Cerebellar nuclear complex (tissue), 1 donor: ENCODE data around the gene FAM120A.

Experiments
- DNase-seq, 2 experiments: peaks; one replicate each; lab custom pipeline; 2025; lab: John Stamatoyannopoulos, UW

Gene FAM120A

DNA sequence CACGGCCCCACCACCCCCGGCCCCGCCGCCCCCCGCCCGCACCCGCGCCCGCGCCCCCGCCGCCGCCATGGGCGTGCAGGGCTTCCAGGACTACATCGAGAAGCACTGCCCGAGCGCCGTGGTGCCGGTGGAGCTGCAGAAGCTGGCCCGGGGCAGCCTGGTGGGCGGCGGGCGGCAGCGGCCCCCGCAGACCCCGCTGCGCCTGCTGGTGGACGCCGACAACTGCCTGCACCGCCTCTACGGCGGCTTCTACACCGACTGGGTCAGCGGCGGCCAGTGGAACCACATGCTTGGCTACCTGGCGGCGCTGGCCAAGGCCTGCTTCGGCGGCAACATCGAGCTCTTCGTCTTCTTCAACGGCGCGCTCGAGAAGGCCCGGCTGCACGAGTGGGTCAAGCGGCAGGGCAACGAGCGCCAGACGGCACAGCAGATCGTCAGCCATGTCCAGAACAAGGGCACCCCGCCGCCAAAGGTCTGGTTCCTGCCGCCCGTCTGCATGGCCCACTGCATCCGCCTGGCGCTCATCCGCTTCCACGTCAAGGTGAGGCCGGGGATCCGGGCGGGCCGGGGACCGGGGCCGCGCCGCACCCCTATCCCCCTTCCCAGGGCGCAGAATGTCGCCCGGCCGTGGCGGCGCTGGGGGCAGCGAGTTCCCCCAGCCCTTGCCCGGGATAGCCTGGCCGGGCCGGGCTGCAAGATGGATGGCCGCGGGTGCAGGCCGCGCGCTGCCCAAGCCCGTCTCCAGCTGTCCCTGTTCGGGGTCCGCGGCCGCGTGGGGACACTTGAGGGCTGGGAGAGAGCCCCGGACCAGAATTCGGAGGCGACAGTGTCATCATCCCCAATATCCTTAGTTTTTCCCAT is 594 bp downstream of the FAM120A start:
- no peak for DNase-seq

GRCh38 chr9:93452710-93453046 is 1.2 kb downstream of the FAM120A start:
- no peak for DNase-seq

GRCh38 chr9:93453047-93453914 is 1.8 kb downstream of the FAM120A start, which contains the start of gene FAM120AOS:
TSS of gene FAM120AOS (minus strand) at chr9:93453581. CDS start at chr9:93452709, 872 bp downstream.
- peak; percentile 82 to 85 for DNase-seq

DNA sequence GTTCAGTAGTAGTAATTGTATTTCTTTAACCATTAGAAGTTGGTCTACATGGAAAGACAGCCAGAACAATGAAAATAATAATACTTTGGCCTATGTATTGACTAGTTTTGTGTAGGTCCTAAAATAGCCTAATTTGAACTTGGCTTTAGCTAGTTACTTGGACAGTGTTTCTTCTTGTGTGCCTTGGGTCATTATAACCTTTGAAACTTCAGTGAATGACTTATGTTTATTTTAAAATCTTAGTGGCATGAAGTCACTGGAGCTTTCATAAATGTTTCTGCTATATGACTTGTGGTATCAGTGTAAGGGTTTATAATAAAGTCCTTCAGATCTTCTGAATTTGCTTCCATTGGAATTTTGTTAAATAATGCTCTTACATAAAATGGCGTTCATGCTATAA is 4.5 kb downstream of the FAM120A start:
- DNase-seq: no peak

DNA sequence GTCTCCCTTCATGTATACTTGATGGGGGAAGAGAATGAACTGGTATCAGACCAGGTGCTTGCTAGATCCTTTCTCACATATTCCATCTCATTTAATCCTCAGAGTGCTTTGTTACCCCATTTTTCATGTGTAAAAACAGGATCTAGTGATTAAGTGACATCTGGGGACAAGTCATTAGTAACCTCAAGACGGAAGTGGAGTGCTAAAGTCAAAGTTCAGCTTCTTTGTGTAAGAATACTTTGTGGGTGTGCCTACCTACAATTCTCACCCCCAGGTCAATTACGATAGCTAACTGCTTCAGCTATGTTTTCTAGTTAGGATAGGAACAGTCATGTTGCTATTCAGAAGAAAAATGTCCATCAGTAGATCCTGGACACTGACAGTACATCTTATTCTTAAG is 5.0 kb downstream of the FAM120A start:
- DNase-seq: no peak

DNA sequence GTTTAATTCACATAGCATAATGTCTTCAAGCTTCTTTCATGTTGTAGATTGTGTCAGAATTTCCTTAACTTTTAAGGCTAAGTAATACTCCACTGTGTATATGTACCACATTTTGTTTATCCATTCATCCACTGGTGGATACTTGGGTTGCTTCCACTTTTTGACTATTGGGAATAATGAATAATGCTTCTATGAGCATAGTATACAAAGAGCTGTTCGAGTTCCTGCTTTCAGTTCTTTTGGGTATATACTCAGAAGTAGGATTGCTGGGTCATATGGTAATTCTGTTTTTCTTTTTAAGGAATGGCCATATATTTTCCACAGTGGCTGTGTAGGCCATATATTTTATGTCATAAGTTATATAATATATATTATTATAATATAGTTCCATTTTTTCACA is 5.5 kb downstream of the FAM120A start:
- DNase-seq: no peak

DNA sequence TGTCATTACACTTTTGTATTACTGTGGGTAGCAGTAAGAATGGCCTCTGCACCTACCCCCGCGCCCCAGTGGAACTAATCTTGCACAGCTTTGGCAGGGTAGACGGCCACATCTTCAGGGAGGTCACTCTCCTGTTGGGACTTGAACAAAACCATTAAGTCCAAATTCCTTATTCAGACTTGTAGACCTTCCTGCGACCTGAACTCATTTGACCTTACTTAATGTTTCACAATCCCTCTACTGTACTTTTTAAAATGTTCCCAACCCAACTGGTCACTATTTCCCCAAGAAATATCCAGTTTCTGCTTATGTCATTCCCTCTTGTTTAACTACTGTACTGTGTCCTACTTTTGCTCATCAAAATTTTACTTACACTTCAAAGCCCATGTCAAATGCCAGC is 7.2 kb downstream of the FAM120A start:
- DNase-seq: no peak

DNA sequence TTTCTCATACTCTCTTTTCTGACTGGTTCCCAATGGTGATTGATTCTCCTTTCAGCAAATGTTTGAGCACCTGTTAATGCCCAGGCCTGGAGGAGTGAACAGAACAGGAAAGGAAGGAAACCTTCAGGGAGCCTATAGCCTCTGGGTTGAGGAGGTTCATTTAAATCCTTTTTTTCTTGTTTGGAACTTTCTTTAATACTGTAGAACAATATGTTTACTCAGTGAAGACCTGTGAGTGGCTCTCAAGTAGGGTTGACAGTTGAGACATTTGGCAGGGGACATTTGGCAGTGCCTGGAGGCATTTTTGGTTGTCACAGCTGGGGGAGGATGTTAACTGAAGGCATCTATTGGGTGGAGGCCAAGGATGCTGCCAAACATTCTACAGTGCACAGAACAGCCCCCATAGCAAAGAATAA is 8.0 kb downstream of the FAM120A start:
- no peak for DNase-seq

DNA sequence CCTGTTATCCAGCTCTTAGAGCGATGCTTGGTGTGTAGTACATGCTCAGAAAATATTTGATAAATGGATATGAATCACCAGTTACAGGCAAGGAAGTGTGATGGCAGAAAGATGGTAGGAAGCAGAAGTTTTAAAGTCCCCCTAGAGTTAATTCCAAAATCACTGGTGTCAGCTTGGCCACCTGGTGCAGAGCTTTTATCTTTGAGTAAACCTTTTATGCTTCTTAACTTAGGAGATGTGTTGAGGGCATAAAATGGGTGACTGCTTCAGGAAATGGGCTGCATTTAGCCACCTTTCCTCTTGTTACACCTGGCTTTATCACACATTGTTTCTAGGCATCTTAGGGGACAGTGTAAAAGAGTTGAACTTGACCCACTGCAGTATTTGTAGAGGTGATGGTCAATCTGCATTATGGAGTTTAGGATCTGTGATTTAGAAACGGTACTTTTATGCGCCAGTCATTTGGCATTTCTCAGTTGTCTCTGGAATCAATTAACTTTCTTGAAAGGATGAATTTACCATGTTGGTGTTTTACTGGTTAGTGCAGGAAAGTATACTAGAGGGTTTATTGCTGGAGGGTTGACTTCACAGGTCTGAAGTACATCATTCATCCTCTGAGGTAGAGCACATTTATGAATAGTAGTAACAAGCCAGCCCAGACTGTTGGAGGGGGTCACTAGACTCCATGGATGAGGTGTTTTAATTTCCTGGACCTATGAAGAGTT is 9.4 kb downstream of the FAM120A start:
- DNase-seq: no peak

- DNase-seq: no peak
These were observed 9.9 kb downstream of the FAM120A start for GRCh38 chr9:93461414-93461743.

- no peak for DNase-seq
These were observed 10.3 kb downstream of the FAM120A start for GRCh38 chr9:93461821-93462220.

DNA sequence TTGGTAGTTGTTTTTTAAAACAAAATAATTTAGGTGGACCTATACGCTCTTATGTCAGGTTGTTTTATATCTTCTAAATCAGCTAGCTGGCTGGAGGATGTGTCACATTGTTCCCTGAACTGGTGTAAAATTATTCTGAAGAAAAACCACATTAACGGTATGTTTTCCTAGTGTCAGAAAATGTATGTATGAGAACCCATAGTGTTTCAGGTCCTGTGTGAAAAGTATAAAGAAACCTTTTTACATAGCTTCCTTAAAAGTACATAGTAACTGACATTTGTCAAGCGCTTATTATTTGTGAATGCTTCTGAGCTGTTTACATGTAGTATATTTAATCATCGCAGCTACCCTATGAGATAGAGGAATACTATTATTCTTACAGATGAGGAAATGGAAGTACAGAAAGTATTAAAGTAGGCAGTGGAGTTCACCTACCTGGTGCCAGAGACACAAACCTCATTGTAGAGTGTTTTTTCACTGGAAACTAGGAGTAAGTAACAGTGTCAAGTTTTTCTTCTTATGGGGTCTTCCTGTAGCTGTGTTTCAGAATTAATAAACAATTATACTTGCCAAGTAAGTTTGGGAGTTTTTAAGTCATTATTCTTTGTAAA is 12.3 kb downstream of the FAM120A start:
- DNase-seq: no peak

DNA sequence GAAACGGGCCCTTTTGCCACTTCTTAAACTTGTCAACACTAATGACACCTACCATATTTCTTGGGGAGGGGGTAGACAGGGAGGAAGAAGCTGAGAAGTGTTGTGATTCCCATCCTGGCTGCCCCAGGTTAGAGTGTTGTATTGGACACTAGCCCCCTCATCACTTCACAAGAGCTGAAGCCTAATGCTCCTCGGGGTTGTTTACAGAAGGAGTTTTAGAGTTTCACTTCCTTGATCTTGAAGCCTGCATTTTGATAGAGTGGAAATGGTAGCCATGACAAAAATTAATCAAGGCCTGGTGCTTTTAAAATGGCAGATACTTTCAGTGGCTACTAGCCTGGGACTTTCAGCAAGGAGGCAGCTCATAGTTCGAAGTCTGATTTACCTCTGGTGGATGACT is 12.9 kb downstream of the FAM120A start:
- DNase-seq: no peak

- DNase-seq: no peak
These were observed 13.4 kb downstream of the FAM120A start for GRCh38 chr9:93464876-93465275.

DNA sequence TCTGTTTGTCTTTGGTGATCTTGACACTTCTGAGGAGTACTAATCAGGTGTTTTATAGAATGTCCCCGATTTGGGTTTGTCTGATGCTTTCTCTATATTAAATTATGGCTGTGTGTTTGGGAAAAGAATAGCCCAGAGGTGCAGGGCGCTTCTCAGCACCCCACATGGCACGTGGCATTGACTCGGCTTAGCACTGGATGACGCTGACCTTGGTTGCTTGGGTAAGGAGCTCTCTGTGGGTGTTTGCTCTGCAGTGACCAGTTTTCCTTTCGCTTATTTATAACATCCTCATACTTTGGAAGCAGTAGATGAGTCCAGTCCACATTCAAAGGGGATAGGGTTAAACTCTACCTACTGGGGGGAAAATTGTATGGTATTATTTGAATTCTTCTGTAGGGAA is 14.4 kb downstream of the FAM120A start:
- DNase-seq: no peak

- no peak for DNase-seq
These were observed 15.1 kb downstream of the FAM120A start for GRCh38 chr9:93466416-93467061.

- DNase-seq: no peak
These were observed 15.6 kb downstream of the FAM120A start for GRCh38 chr9:93467062-93467416.

GRCh38 chr9:93467462-93467861 is 16.0 kb downstream of the FAM120A start:
- DNase-seq: no peak

- DNase-seq: no peak
These were observed 17.4 kb downstream of the FAM120A start for GRCh38 chr9:93468763-93469456.

GRCh38 chr9:93470391-93470790 is 18.9 kb downstream of the FAM120A start:
- DNase-seq: no peak

GRCh38 chr9:93471124-93471523 is 19.6 kb downstream of the FAM120A start:
- no peak for DNase-seq
